IMR-90 (cell line): ENCODE data around the gene AGAP1. TPM values are rescaled to one million over a fixed set of nuclear protein-coding genes. Genes with fewer than 3 reads are reported as not detected.

Source experiments
- ATAC-seq: fragments of 200-7000 bp; cut with Tn5 transposase; 2 replicates; pipeline ENCODE4 v1.9.1; 2020; ENCODE audit warnings: low read depth, mild to moderate bottlenecking, moderate library complexity
- BruUV-seq: library from RNA; stranded (reverse); fragments of 400-500 nt; replicated peaks from 2 replicates; lab custom pipeline; 2021; lab: Mats Ljungman, UMichigan
- CTCF ChIA-PET: fragments of 300-600 bp; formaldehyde crosslinking; extraction: SDS; loops from one replicate; lab custom pipeline; 2021; ENCODE audit warnings: antibody characterized with exemption; lab: Yijun Ruan, JAX
- POLR2A ChIA-PET: fragments of 300-600 bp; sonication (Branson Sonifier 250); formaldehyde crosslinking; loops from one replicate; lab custom pipeline; 2022; ENCODE audit warnings: antibody characterized with exemption; ENCODE audit not compliant: unreplicated experiment; lab: Charles Lee
- DNase-seq: peaks from one replicate; pipeline ENCODE4 v3.0.0; 2013
- H2AFZ ChIP-seq: replicated peaks from 2 replicates; pipeline ENCODE3; 2013; ENCODE audit warnings: low read length, mild to moderate bottlenecking; ENCODE audit not compliant: poor library complexity
- H2AK5ac ChIP-seq: 2 replicates; pipeline ENCODE4 v1.6.1; 2013; ENCODE audit warnings: low read depth, low read length, inconsistent platforms
- H2AK9ac ChIP-seq: replicated peaks from 2 replicates; pipeline ENCODE3; 2013; ENCODE audit warnings: mild to moderate bottlenecking, low read depth, low read length, moderate library complexity; ENCODE audit not compliant: poor library complexity
- H2BK120ac ChIP-seq: 2 replicates; pipeline ENCODE4 v1.6.1; 2013; ENCODE audit warnings: low read depth, low read length, inconsistent platforms
- H2BK15ac ChIP-seq: 3 replicates; pipeline ENCODE4 v1.6.1; 2013; ENCODE audit warnings: low read depth, low read length, inconsistent platforms
- H2BK20ac ChIP-seq: 2 replicates; pipeline ENCODE4 v1.6.1; 2013; ENCODE audit warnings: low read depth, mild to moderate bottlenecking, inconsistent platforms, low read length, moderate library complexity
- H2BK5ac ChIP-seq: 2 replicates; pipeline ENCODE4 v1.6.1; 2013; ENCODE audit warnings: mild to moderate bottlenecking, low read depth, low read length, inconsistent platforms; ENCODE audit not compliant: poor library complexity, severe bottlenecking
- H3K14ac ChIP-seq: replicated peaks from 2 replicates; pipeline ENCODE4 v1.6.1; 2013; ENCODE audit warnings: low read depth, low read length, inconsistent platforms
- H3K18ac ChIP-seq: 2 replicates; pipeline ENCODE4 v1.6.1; 2013; ENCODE audit warnings: low read depth, low read length, control low read depth
- H3K23ac ChIP-seq: 2 replicates; pipeline ENCODE4 v1.6.1; 2013; ENCODE audit warnings: low read depth, low read length, inconsistent platforms
- H3K27ac ChIP-seq: 2 replicates; pipeline ENCODE4 v1.5.1; 2013; ENCODE audit warnings: mild to moderate bottlenecking, control low read depth, low read length; ENCODE audit not compliant: insufficient read depth
- H3K27me3 ChIP-seq: 2 replicates; pipeline ENCODE4 v1.6.1; 2013; ENCODE audit warnings: low read length; ENCODE audit not compliant: control insufficient read depth, insufficient read depth
- H3K36me3 ChIP-seq: 2 replicates; pipeline ENCODE4 v1.6.1; 2013; ENCODE audit warnings: low read length, mixed read lengths; ENCODE audit not compliant: control insufficient read depth, insufficient read depth
- H3K4ac ChIP-seq: 2 replicates; pipeline ENCODE4 v1.6.1; 2013; ENCODE audit warnings: low read depth, low read length, inconsistent platforms
- H3K4me1 ChIP-seq: 2 replicates; pipeline ENCODE4 v1.6.1; 2013; ENCODE audit warnings: low read length, mixed read lengths; ENCODE audit not compliant: control insufficient read depth, insufficient read depth
- H3K4me2 ChIP-seq: 2 replicates; pipeline ENCODE4 v1.6.1; 2013; ENCODE audit warnings: low read depth, mild to moderate bottlenecking, control low read depth, low read length, moderate library complexity
- H3K4me3 ChIP-seq: 2 replicates; pipeline ENCODE4 v1.5.1; 2013; ENCODE audit warnings: low read depth, mild to moderate bottlenecking, control low read depth, low read length, moderate library complexity; ENCODE audit not compliant: insufficient read depth
- H3K56ac ChIP-seq: 2 replicates; pipeline ENCODE4 v1.6.1; 2013; ENCODE audit warnings: low read length, inconsistent platforms; ENCODE audit not compliant: insufficient read depth; ENCODE audit errors: extremely low read depth
- H3K79me1 ChIP-seq, 2 experiments: 2 replicates each; pipeline ENCODE4 v1.6.1; 2013; ENCODE audit warnings: low read length in 2 of 2, inconsistent platforms in 1 of 2, low read depth in 1 of 2
- H3K9ac ChIP-seq: 2 replicates; pipeline ENCODE4 v1.6.1; 2013; ENCODE audit warnings: low read depth, low read length, control low read depth
- H3K9me1 ChIP-seq: 2 replicates; pipeline ENCODE4 v1.6.1; 2013; ENCODE audit warnings: low read length, inconsistent platforms; ENCODE audit not compliant: insufficient read depth
- H3K9me3 ChIP-seq: 2 replicates; pipeline ENCODE4 v1.6.1; 2013; ENCODE audit warnings: low read length; ENCODE audit not compliant: control insufficient read depth, insufficient read depth
- H4K20me1 ChIP-seq: 2 replicates; pipeline ENCODE4 v1.6.1; 2013; ENCODE audit warnings: low read length, inconsistent platforms; ENCODE audit not compliant: insufficient read depth
- H4K5ac ChIP-seq: 2 replicates; pipeline ENCODE4 v1.6.1; 2013; ENCODE audit warnings: mild to moderate bottlenecking, low read depth, low read length, control low read depth
- H4K8ac ChIP-seq, 2 experiments: 2 replicates each; pipeline ENCODE4 v1.6.1; 2013; ENCODE audit warnings: low read depth in 2 of 2, low read length in 2 of 2, control low read depth in 1 of 2, inconsistent platforms in 1 of 2
- H4K91ac ChIP-seq: 2 replicates; pipeline ENCODE4 v1.6.1; 2013; ENCODE audit warnings: low read depth, low read length, inconsistent platforms; ENCODE audit not compliant: insufficient read depth
- BHLHE40 ChIP-seq: fragments of 150-350 bp; IDR thresholded peaks from 2 replicates; pipeline ENCODE4 v1.6.1; 2016; ENCODE audit warnings: mild to moderate bottlenecking, low read depth, low read length
- CEBPB ChIP-seq: IDR thresholded peaks from 2 replicates; pipeline ENCODE4 v1.6.1; 2012; ENCODE audit warnings: low read depth, low read length, improper control_type of control experiment
- CHD1 ChIP-seq: IDR thresholded peaks from 2 replicates; pipeline ENCODE4 v1.6.1; 2012; ENCODE audit warnings: low read depth, low read length, improper control_type of control experiment
- FOS ChIP-seq: fragments of 150-350 bp; IDR thresholded peaks from 2 replicates; pipeline ENCODE4 v1.6.1; 2016; ENCODE audit warnings: low read depth, low read length
- MAFK ChIP-seq: IDR thresholded peaks from 2 replicates; pipeline ENCODE4 v1.6.1; 2012; ENCODE audit warnings: low read depth, low read length, improper control_type of control experiment
- MAZ ChIP-seq: IDR thresholded peaks from 2 replicates; pipeline ENCODE4 v1.6.1; 2012; ENCODE audit warnings: low read depth, mild to moderate bottlenecking, low read length, improper control_type of control experiment, moderate library complexity, borderline replicate concordance
- MXI1 ChIP-seq: IDR thresholded peaks from 2 replicates; pipeline ENCODE4 v1.6.1; 2012; ENCODE audit warnings: low read depth, mild to moderate bottlenecking, low read length, moderate library complexity, borderline replicate concordance
- NFE2L2 ChIP-seq: fragments of 150-350 bp; IDR thresholded peaks from 2 replicates; pipeline ENCODE4 v1.6.1; 2016; ENCODE audit warnings: low read depth, mild to moderate bottlenecking, low read length
- POLR2A ChIP-seq: IDR thresholded peaks from 2 replicates; pipeline ENCODE4 v1.6.1; 2012; ENCODE audit warnings: mild to moderate bottlenecking, low read depth, low read length
- RAD21 ChIP-seq: IDR thresholded peaks from 2 replicates; pipeline ENCODE4 v1.6.1; 2012; ENCODE audit warnings: low read length, improper control_type of control experiment
- RCOR1 ChIP-seq: IDR thresholded peaks from 2 replicates; pipeline ENCODE4 v1.6.1; 2012; ENCODE audit warnings: mild to moderate bottlenecking, low read length, improper control_type of control experiment; ENCODE audit not compliant: insufficient replicate concordance
- RFX5 ChIP-seq: IDR thresholded peaks from 2 replicates; pipeline ENCODE4 v1.8.0; 2012; ENCODE audit warnings: low read depth, mild to moderate bottlenecking, low read length, moderate library complexity
- SMC3 ChIP-seq: fragments of 150-350 bp; IDR thresholded peaks from 2 replicates; pipeline ENCODE4 v1.6.1; 2016; ENCODE audit warnings: low read depth, mild to moderate bottlenecking, antibody characterized with exemption, low read length, moderate library complexity
- WGBS, 2 experiments: methylation state at CpG; one replicate each; pipeline versions ENCODE4 v1.1.5 to v1.1.7; 2013; ENCODE audit warnings: missing lambda C conversion rate in 2 of 2; ENCODE audit not compliant: insufficient read length in 1 of 2; ENCODE audit errors: extremely low coverage in 2 of 2; 5-methylcytosine and 5-hydroxymethylcytosine counted together
- dilution Hi-C: fragments of 300-500 bp; cut with HindIII; formaldehyde crosslinking; loops from one replicate; pipeline ENCODE4 v1.14.3; 2018; ENCODE audit warnings: low sequenced_read_pairs; ENCODE audit not compliant: unreplicated experiment
- in situ Hi-C: fragments of 300-500 bp; cut with MboI; formaldehyde crosslinking; loops from 3 replicates; pipeline ENCODE4 v1.14.3; 2019; ENCODE audit warnings: low sequenced_read_pairs, inconsistent platforms, mixed read lengths
- intact Hi-C: fragments of 100-400 bp; cut with micrococcal nuclease; formaldehyde crosslinking; loops from 2 replicates; pipeline ENCODE4 v1.10.0; 2022
- polyA plus RNA-seq, 3 experiments: library from polyadenylated mRNA; depleted of rRNA; stranded (reverse); fragments of >200 nt; gene quantifications; 2 replicates each; pipeline ENCODE4 v1.2.3, GENCODE V29; 2012; ENCODE audit warnings: low replicate concordance in 1 of 3
- total RNA-seq: library from RNA; depleted of rRNA; stranded (reverse); fragments of >200 nt; gene quantifications from 2 replicates; pipeline ENCODE4 v1.2.3, GENCODE V29; 2012
- TF ChIP-seq, protein P1 (sequence below): fragments of 150-350 bp; IDR thresholded peaks from 2 replicates; pipeline ENCODE4 v1.6.1; 2016; ENCODE audit warnings: low read depth, mild to moderate bottlenecking, low read length, moderate library complexity, borderline replicate concordance
- TF ChIP-seq, protein P2 (sequence below): fragments of 150-350 bp; IDR thresholded peaks from 2 replicates; pipeline ENCODE4 v1.6.1; 2017; ENCODE audit warnings: mild to moderate bottlenecking, antibody characterized with exemption, low read length, low read depth
- TF ChIP-seq, protein P3 (sequence below): conservative IDR thresholded peaks from 2 replicates; pipeline ENCODE4 v1.5.1; 2012; ENCODE audit warnings: mild to moderate bottlenecking, low read depth, low read length, improper control_type of control experiment

The AGAP1 gene
- total and polyA plus RNA-seq, 2 of the 4 experiments (the other 2 are of a cell fraction), result 15.1 to 16.4 TPM

DNA sequence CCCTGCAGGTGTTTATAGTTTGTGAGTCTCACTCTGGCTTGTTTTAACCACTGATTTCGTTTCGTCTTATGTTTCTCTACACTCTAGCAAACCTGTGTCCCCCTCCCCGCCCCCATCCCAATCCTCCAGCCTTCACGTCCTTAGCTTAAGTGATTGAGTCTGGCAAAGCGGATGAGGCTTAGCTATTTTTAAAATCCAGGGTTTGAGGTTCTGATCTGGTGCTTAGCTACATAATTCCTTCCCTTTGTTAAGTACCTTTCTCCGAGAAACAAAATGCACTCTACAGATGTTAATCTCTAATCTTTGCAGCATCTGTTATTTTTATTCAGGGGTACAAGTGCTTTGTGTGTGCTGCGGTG lies 7.8 kb downstream of the AGAP1 start:
- Histone ChIP-seq H4K8ac (no peak overlapping the region), H3K27ac (no peak overlapping the region), H2AFZ (no peak overlapping the region), H2BK20ac (no peak overlapping the region), H3K4me3 (no peak overlapping the region), H3K4me1 (peaks cover 19% of the 10 kb centered on the region), H3K36me3 (no peaks in the 10 kb centered on the region), H2BK5ac (peak overlapping the region; percentile 27), H3K9ac (no peak overlapping the region), H2BK15ac (0 out of 3 replicates have a peak overlapping the region, but pooled peaks have one; percentile 26), H2BK120ac (peak overlapping the region; percentile 52), H4K91ac (peak overlapping the region; percentile 44; the same call in 1 of the 2 replicates), H3K9me3 (no peaks in the 10 kb centered on the region), H2AK9ac (peak overlapping the region; percentile 70), H3K27me3 (no peaks in the 10 kb centered on the region), H4K20me1 (peaks cover 48% of the 10 kb centered on the region), H3K79me1 (peaks cover 33 to 82% of the 10 kb centered on the region in 2 experiments; a peak in 3 of 4 replicates), H3K18ac (0 out of 2 replicates have a peak overlapping the region, but pooled peaks have one; percentile 46), H2AK5ac (peak overlapping the region; percentile 75; the same call in 1 of the 2 replicates), H4K5ac (no peak overlapping the region), H3K56ac (no peak overlapping the region), H3K4ac (no peak overlapping the region), H3K9me1 (peaks cover 17% of the 10 kb centered on the region), H3K14ac (no peak overlapping the region), H3K4me2 (peak overlapping the region; percentile 77), H3K23ac (no peak overlapping the region)
- CTCF ChIA-PET, result no interaction called here
- 80% methylated on average over 1 of the region's 7 CpGs; no CpG with 5 or more reads in 1 of the 2 experiments for WGBS, 2 experiments
- ATAC-seq (no peak; the same call in 1 of the 2 replicates), DNase-seq (no peak)
- POLR2A ChIA-PET, result no interaction called here
- dilution Hi-C loops (no loop called here), in situ Hi-C loops (no loop called here), intact Hi-C loops (loop anchor here (5.0 kb wide), 1 partner anchor 71 kb away; no protein-coding TSS in a partner anchor)
- no TSS peak for BruUV-seq
- TF ChIP-seq FOS (no peak), RCOR1 (no peak), CHD1 (no peak), NFE2L2 (no peak), BHLHE40 (no peak), MXI1 (no peak), POLR2A (no peak), SMC3 (no peak), CEBPB (no peak), MAFK (no peak), RFX5 (no peak), MAZ (no peak), RAD21 (no peak)
- TF ChIP-seq, protein P1, sequence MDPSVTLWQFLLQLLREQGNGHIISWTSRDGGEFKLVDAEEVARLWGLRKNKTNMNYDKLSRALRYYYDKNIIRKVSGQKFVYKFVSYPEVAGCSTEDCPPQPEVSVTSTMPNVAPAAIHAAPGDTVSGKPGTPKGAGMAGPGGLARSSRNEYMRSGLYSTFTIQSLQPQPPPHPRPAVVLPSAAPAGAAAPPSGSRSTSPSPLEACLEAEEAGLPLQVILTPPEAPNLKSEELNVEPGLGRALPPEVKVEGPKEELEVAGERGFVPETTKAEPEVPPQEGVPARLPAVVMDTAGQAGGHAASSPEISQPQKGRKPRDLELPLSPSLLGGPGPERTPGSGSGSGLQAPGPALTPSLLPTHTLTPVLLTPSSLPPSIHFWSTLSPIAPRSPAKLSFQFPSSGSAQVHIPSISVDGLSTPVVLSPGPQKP, result no peak
- TF ChIP-seq, protein P2, sequence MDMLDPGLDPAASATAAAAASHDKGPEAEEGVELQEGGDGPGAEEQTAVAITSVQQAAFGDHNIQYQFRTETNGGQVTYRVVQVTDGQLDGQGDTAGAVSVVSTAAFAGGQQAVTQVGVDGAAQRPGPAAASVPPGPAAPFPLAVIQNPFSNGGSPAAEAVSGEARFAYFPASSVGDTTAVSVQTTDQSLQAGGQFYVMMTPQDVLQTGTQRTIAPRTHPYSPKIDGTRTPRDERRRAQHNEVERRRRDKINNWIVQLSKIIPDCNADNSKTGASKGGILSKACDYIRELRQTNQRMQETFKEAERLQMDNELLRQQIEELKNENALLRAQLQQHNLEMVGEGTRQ, result no peak
- TF ChIP-seq, protein P3, sequence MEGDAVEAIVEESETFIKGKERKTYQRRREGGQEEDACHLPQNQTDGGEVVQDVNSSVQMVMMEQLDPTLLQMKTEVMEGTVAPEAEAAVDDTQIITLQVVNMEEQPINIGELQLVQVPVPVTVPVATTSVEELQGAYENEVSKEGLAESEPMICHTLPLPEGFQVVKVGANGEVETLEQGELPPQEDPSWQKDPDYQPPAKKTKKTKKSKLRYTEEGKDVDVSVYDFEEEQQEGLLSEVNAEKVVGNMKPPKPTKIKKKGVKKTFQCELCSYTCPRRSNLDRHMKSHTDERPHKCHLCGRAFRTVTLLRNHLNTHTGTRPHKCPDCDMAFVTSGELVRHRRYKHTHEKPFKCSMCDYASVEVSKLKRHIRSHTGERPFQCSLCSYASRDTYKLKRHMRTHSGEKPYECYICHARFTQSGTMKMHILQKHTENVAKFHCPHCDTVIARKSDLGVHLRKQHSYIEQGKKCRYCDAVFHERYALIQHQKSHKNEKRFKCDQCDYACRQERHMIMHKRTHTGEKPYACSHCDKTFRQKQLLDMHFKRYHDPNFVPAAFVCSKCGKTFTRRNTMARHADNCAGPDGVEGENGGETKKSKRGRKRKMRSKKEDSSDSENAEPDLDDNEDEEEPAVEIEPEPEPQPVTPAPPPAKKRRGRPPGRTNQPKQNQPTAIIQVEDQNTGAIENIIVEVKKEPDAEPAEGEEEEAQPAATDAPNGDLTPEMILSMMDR, result no peak
